BLaER1 (cell line): ENCODE results near the gene CACNA1C.

Source experiments
- H3K27ac ChIP-seq: shearing (Covaris generic); formaldehyde crosslinking; 2 replicates; pipeline ENCODE4 v1.8.1; 2022
- H3K27me3 ChIP-seq: shearing (Covaris generic); formaldehyde crosslinking; 2 replicates; pipeline ENCODE4 v1.8.1; 2022
- H3K36me3 ChIP-seq: shearing (Covaris generic); formaldehyde crosslinking; 2 replicates; pipeline ENCODE4 v1.8.1; 2022
- H3K4me1 ChIP-seq: shearing (Covaris generic); formaldehyde crosslinking; 2 replicates; pipeline ENCODE4 v1.8.1; 2022
- H3K4me2 ChIP-seq: shearing (Covaris generic); formaldehyde crosslinking; 2 replicates; pipeline ENCODE4 v1.8.1; 2022
- H3K4me3 ChIP-seq: shearing (Covaris generic); formaldehyde crosslinking; 2 replicates; pipeline ENCODE4 v1.8.1; 2022
- H3K9ac ChIP-seq: shearing (Covaris generic); formaldehyde crosslinking; 2 replicates; pipeline ENCODE4 v1.8.1; 2022
- H3K9me3 ChIP-seq: shearing (Covaris generic); formaldehyde crosslinking; 2 replicates; pipeline ENCODE4 v1.8.1; 2022
- H4K20me1 ChIP-seq: shearing (Covaris generic); formaldehyde crosslinking; 2 replicates; pipeline ENCODE4 v1.8.1; 2022
- Cebpa-rat ChIP-seq: shearing (Covaris generic); IDR thresholded peaks from 2 replicates; pipeline ENCODE4 v1.8.1; 2022

Gene CACNA1C

DNA sequence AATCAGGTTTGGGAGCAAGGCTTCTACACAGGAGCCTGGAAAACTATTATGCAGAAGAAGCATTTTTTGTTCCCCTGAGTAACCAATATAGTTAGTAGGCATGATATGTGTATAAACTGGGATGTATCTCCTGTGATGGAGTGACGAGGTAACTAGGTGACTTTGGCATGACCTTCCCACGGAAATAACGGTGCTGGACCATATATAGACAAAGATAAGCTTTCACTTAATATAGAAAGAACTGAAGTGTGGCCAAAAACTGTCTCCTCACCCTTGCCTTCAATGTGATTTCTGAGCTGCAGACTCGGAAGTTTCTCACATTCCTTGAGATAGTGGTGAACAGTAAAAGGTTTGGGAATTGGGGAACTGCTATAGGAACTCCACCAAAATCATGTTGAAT, 185.3 kb downstream of the CACNA1C start:
- Histone ChIP-seq H3K4me2 (no peak overlapping the region), H4K20me1 (no peaks in the 10 kb centered on the region), H3K27ac (no peak overlapping the region), H3K9ac (no peak overlapping the region), H3K36me3 (no peaks in the 10 kb centered on the region), H3K4me1 (peaks cover 41% of the 10 kb centered on the region), H3K9me3 (no peaks in the 10 kb centered on the region), H3K4me3 (no peak overlapping the region), H3K27me3 (no peaks in the 10 kb centered on the region)
- no peak for TF ChIP-seq Cebpa-rat

GRCh38 chr12:2239381-2239871, 186.6 kb downstream of the CACNA1C start:
- Histone ChIP-seq H3K27ac (no peak overlapping the region), H4K20me1 (no peaks in the 10 kb centered on the region), H3K36me3 (no peaks in the 10 kb centered on the region), H3K27me3 (no peaks in the 10 kb centered on the region), H3K4me3 (no peak overlapping the region), H3K4me1 (peaks cover 46% of the 10 kb centered on the region), H3K4me2 (peak overlapping the region; percentile 72), H3K9me3 (no peaks in the 10 kb centered on the region), H3K9ac (no peak overlapping the region)
- TF ChIP-seq Cebpa-rat: no peak

DNA sequence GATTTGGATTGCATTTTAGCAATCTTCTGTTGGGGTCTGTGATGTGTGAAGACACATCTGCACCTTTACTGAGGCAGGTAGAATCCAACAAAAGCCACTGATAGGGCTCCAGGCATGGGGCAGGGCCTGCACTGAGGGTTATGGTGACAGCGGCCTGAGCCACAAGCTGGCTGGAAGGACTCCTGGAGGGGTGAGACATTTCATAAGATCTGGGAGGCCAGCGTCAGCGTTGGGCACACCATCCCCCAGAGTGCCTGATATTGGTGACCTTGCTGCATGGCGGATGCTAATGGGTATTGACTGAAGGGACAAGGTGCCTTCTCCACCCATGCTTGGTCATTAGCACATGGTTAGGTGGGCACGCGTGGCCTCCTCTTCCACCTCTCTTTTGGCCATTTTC, 187.6 kb downstream of the CACNA1C start:
- no peaks in the 10 kb centered on the region for H3K27me3 ChIP-seq
- TF ChIP-seq Cebpa-rat: no peak
- H4K20me1 ChIP-seq: no peaks in the 10 kb centered on the region
- no peak overlapping the region for H3K4me3 ChIP-seq
- peak overlapping the region; percentile 72 for H3K4me2 ChIP-seq
- no peak overlapping the region for H3K9ac ChIP-seq
- H3K27ac ChIP-seq: no peak overlapping the region
- H3K4me1 ChIP-seq: peaks cover 46% of the 10 kb centered on the region
- no peaks in the 10 kb centered on the region for H3K36me3 ChIP-seq
- no peaks in the 10 kb centered on the region for H3K9me3 ChIP-seq

DNA sequence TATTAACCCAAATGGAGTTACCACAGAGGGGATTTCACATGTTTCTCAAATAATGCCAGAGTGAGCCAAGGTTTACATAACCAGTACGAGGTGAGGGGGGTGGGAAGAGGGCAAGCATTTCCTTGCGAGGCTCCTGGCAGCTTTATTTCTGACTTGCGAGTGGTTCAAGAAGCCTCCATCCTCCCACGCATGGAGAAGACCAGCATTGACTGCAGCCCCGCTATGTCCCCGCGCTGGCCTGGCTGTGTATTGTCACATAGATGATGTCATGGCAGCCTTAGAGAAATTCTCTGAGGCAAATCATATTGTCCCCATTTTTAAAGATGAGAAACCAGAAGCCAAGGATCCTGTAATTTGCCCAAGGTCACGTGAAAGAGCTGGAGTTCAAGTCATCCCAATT, 188.2 kb downstream of the CACNA1C start:
- H3K27me3 ChIP-seq: no peaks in the 10 kb centered on the region
- peak overlapping the region; percentile 72; the same call in 1 of the 2 replicates for H3K4me2 ChIP-seq
- no peaks in the 10 kb centered on the region for H4K20me1 ChIP-seq
- H3K27ac ChIP-seq: no peak overlapping the region
- H3K9me3 ChIP-seq: no peaks in the 10 kb centered on the region
- H3K36me3 ChIP-seq: no peaks in the 10 kb centered on the region
- H3K9ac ChIP-seq: no peak overlapping the region
- TF ChIP-seq Cebpa-rat: no peak
- peaks cover 50% of the 10 kb centered on the region for H3K4me1 ChIP-seq
- H3K4me3 ChIP-seq: no peak overlapping the region

DNA sequence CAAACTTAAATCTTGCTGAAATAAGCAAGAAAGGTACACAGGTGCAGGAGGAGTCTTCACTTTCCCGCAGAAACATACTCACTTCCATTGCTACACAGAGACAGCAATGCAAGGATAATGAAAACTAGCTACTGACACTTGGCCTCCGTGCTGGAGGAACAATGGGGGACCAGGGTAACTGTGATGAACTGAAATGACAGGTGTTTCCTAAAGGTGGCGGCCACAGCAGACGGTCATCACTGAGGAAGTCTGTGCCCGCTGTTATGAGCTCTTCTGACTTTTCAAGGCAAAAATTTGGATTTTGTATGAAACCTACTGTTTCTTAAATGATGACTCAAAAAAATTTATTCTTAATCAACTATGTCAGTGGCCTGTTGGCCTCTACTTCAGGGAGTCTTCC, 189.4 kb downstream of the CACNA1C start:
- Histone ChIP-seq H3K4me3 (no peak overlapping the region), H3K4me2 (peak overlapping the region; percentile 46), H3K27me3 (no peaks in the 10 kb centered on the region), H3K9me3 (no peaks in the 10 kb centered on the region), H4K20me1 (no peaks in the 10 kb centered on the region), H3K36me3 (no peaks in the 10 kb centered on the region), H3K27ac (no peak overlapping the region), H3K9ac (no peak overlapping the region), H3K4me1 (peaks cover 62% of the 10 kb centered on the region)
- no peak for TF ChIP-seq Cebpa-rat

DNA sequence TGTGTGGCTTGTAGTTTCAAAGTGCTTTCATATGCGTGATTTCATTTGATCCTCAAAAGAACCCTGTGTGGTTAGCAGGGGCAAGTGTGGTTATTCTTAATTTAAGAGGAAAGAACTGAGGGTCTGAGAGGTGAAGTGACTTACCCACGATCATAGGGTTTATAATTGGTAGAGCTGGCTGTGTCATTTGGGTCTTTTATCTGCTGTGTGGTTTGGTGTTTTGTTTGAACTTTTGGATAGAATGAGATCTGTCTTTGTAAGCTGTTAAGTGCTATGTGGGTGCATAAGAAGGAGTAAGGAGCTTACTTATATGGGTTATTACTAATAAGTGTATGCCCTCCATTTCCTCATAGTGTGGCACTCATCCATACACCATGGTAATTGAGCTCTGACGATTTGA, 190.0 kb downstream of the CACNA1C start:
- no peak for TF ChIP-seq Cebpa-rat
- no peak overlapping the region for H3K4me3 ChIP-seq
- no peak overlapping the region for H3K27ac ChIP-seq
- no peaks in the 10 kb centered on the region for H4K20me1 ChIP-seq
- no peak overlapping the region for H3K9ac ChIP-seq
- H3K4me2 ChIP-seq: peak overlapping the region; percentile 46
- H3K9me3 ChIP-seq: no peaks in the 10 kb centered on the region
- no peaks in the 10 kb centered on the region for H3K36me3 ChIP-seq
- H3K4me1 ChIP-seq: peaks cover 68% of the 10 kb centered on the region
- H3K27me3 ChIP-seq: no peaks in the 10 kb centered on the region

- Histone ChIP-seq H3K4me2 (no peak overlapping the region), H3K4me3 (no peak overlapping the region), H3K9me3 (no peaks in the 10 kb centered on the region), H3K4me1 (peaks cover 72% of the 10 kb centered on the region), H3K27me3 (no peaks in the 10 kb centered on the region), H4K20me1 (no peaks in the 10 kb centered on the region), H3K36me3 (no peaks in the 10 kb centered on the region), H3K27ac (no peak overlapping the region), H3K9ac (no peak overlapping the region)
- no peak for TF ChIP-seq Cebpa-rat
These were observed 190.5 kb downstream of the CACNA1C start for GRCh38 chr12:2243275-2243674.

DNA sequence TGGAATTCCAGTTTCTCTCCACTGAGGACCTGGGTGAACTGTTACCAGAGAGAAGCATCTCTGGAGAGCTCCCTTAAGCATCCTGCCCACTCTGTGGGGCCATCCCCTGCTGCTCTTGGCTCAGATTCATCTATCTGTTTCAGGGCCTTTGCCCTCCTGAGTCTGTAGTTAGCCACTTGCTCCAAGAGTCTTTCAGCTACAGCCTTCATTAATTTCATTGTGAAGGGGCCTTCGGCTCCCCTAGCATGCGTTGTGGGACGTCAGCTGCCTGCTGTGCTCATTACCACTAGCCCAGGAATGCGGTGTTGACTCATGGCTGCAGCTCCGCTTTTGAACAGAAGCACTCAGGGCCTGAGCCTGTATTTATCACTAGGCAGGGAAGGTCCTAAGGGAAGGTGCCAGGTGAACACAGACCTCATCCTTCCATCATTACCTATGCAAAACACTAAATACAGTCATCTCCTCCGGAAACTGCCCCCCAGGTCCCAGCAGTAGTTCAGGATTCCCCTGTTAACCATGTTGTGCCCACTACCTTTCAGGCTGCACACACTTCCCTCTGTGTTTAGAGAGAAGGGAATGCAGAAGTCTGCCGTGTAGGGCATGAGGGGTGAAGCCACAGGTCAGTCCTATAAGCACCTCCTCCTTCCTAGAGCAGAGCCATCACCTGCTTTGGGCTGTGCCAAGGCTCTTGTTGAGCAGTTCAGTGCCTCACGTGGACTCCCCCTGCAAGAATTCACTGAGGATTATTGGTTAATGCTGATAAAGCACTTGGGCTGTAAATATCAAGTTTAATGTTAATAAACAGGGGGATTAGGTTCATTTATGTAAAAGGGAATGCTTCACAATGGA, 191.4 kb downstream of the CACNA1C start:
- Histone ChIP-seq H4K20me1 (no peaks in the 10 kb centered on the region), H3K9me3 (no peaks in the 10 kb centered on the region), H3K4me3 (no peak overlapping the region), H3K36me3 (no peaks in the 10 kb centered on the region), H3K27me3 (no peaks in the 10 kb centered on the region), H3K9ac (no peak overlapping the region), H3K4me2 (no peak overlapping the region), H3K4me1 (peaks cover 75% of the 10 kb centered on the region), H3K27ac (no peak overlapping the region)
- no peak for TF ChIP-seq Cebpa-rat

GRCh38 chr12:2246358-2246757, 193.6 kb downstream of the CACNA1C start:
- H3K4me1 ChIP-seq: peaks cover 79% of the 10 kb centered on the region
- no peak overlapping the region for H3K9ac ChIP-seq

GRCh38 chr12:2247120-2247519, 194.3 kb downstream of the CACNA1C start:
- H3K9ac ChIP-seq: no peak overlapping the region
- H3K27ac ChIP-seq: peak overlapping the region; percentile 60; the same call in 1 of the 2 replicates
- peak overlapping the region; percentile 89 for H3K4me2 ChIP-seq
- peaks cover 79% of the 10 kb centered on the region for H3K4me1 ChIP-seq
- no peaks in the 10 kb centered on the region for H3K9me3 ChIP-seq
- H3K4me3 ChIP-seq: no peak overlapping the region
- H4K20me1 ChIP-seq: no peaks in the 10 kb centered on the region
- no peak for TF ChIP-seq Cebpa-rat
- no peaks in the 10 kb centered on the region for H3K27me3 ChIP-seq
- no peaks in the 10 kb centered on the region for H3K36me3 ChIP-seq

More at GRCh38 chr12:2246358-2246757, 193.6 kb downstream of the CACNA1C start:
- Histone ChIP-seq H3K27ac (no peak overlapping the region; the same call in 1 of the 2 replicates), H3K27me3 (no peaks in the 10 kb centered on the region), H3K9me3 (no peaks in the 10 kb centered on the region), H4K20me1 (no peaks in the 10 kb centered on the region), H3K4me2 (no peak overlapping the region), H3K36me3 (no peaks in the 10 kb centered on the region), H3K4me3 (no peak overlapping the region)
- no peak for TF ChIP-seq Cebpa-rat
